BJ (cell line): Measurements from ENCODE around the gene SH3GL2. TPM values are rescaled to one million over a fixed set of nuclear protein-coding genes. Genes with fewer than 3 reads are reported as not detected.

Source experiments
- CTCF ChIA-PET: fragments of 350-600 bp; formaldehyde crosslinking; extraction: SDS; loops from one replicate; lab custom pipeline; 2021; ENCODE audit warnings: antibody characterized with exemption, inconsistent platforms; lab: Yijun Ruan, JAX
- POLR2A ChIA-PET: fragments of 300-600 bp; sonication (Branson Sonifier 250); formaldehyde crosslinking; extraction: SDS; loops from one replicate; lab custom pipeline; 2021; ENCODE audit warnings: antibody characterized with exemption; lab: Charles Lee
- DNase-seq: peaks from one replicate; pipeline ENCODE4 v3.0.0-alpha.2; 2011; ENCODE audit warnings: low read depth
- H3K27me3 ChIP-seq: 2 replicates; pipeline ENCODE4 v1.6.0; 2011; ENCODE audit warnings: low read length; ENCODE audit not compliant: control insufficient read depth, insufficient read depth
- H3K36me3 ChIP-seq: 2 replicates; pipeline ENCODE4 v1.5.1; 2011; ENCODE audit warnings: low read length; ENCODE audit not compliant: control insufficient read depth, insufficient read depth
- H3K4me3 ChIP-seq: 2 replicates; pipeline ENCODE4 v1.5.1; 2011; ENCODE audit warnings: low read depth, mild to moderate bottlenecking, control low read depth, low read length
- CTCF ChIP-seq: IDR thresholded peaks from 2 replicates; pipeline ENCODE4 v1.5.1; 2011; ENCODE audit warnings: low read depth, mild to moderate bottlenecking, control low read depth, inconsistent platforms, low read length, moderate library complexity; ENCODE audit not compliant: insufficient read depth
- polyA plus RNA-seq: library from polyadenylated mRNA; depleted of rRNA; stranded (reverse); fragments of >200 nt; gene quantifications from 2 replicates; pipeline ENCODE4 v1.2.3, GENCODE V29; 2011

The SH3GL2 gene
- polyA plus RNA-seq, 1 experiment: 1.7 TPM

GRCh38 chr9:17637229-17637628 lies 58.4 kb downstream of the SH3GL2 start:
- CTCF ChIA-PET: no interaction called here
- POLR2A ChIA-PET: no interaction called here

GRCh38 chr9:17648516-17648915 lies 69.7 kb downstream of the SH3GL2 start:
- Histone ChIP-seq H3K4me3 (no peak overlapping the region), H3K36me3 (no peaks in the 10 kb centered on the region), H3K27me3 (no peaks in the 10 kb centered on the region)
- POLR2A ChIA-PET: no interaction called here
- TF ChIP-seq CTCF: no peak
- CTCF ChIA-PET: interaction anchor here (1.0 kb wide), 1 partner anchor 16 kb away, joined by 3 read pairs; no protein-coding TSS in a partner anchor
- DNase-seq: no peak

More at GRCh38 chr9:17637229-17637628, 58.4 kb downstream of the SH3GL2 start:
- no peak for DNase-seq
- Histone ChIP-seq H3K27me3 (no peaks in the 10 kb centered on the region), H3K36me3 (no peaks in the 10 kb centered on the region), H3K4me3 (no peak overlapping the region)
- TF ChIP-seq CTCF: no peak

- Histone ChIP-seq H3K36me3 (no peaks in the 10 kb centered on the region), H3K4me3 (no peak overlapping the region), H3K27me3 (no peaks in the 10 kb centered on the region)
- TF ChIP-seq CTCF: no peak
- POLR2A ChIA-PET: no interaction called here
- CTCF ChIA-PET: interaction anchor here (0.5 kb wide), 1 partner anchor 1249 kb away, joined by 3 read pairs; no protein-coding TSS in a partner anchor
- no peak for DNase-seq
Measured at GRCh38 chr9:17651725-17652124, 72.9 kb downstream of the SH3GL2 start.

- no peak for TF ChIP-seq CTCF
- ChIA-PET POLR2A (no interaction called here), CTCF (no interaction called here)
- Histone ChIP-seq H3K36me3 (no peaks in the 10 kb centered on the region), H3K4me3 (no peak overlapping the region), H3K27me3 (no peaks in the 10 kb centered on the region)
- DNase-seq: no peak
Measured at GRCh38 chr9:17653947-17654465, 75.1 kb downstream of the SH3GL2 start.

- TF ChIP-seq CTCF: no peak
- ChIA-PET POLR2A (no interaction called here), CTCF (no interaction called here)
- DNase-seq: no peak
- Histone ChIP-seq H3K27me3 (no peaks in the 10 kb centered on the region), H3K4me3 (no peak overlapping the region), H3K36me3 (no peaks in the 10 kb centered on the region)
Measured at GRCh38 chr9:17656889-17657288, 78.0 kb downstream of the SH3GL2 start.
